IMR-90 (cell line): Measurements from ENCODE around the gene AHDC1. TPM values are rescaled to one million over a fixed set of nuclear protein-coding genes. Genes with fewer than 3 reads are reported as not detected.

Experiments
- ATAC-seq: fragments of 200-7000 bp; cut with Tn5 transposase; 2 replicates; pipeline ENCODE4 v1.9.1; 2020; ENCODE audit warnings: low read depth, mild to moderate bottlenecking, moderate library complexity
- BruUV-seq: library from RNA; stranded (reverse); fragments of 400-500 nt; replicated peaks from 2 replicates; lab custom pipeline; 2021; lab: Mats Ljungman, UMichigan
- CTCF ChIA-PET: fragments of 300-600 bp; formaldehyde crosslinking; extraction: SDS; loops from one replicate; lab custom pipeline; 2021; ENCODE audit warnings: antibody characterized with exemption; lab: Yijun Ruan, JAX
- POLR2A ChIA-PET: fragments of 300-600 bp; sonication (Branson Sonifier 250); formaldehyde crosslinking; loops from one replicate; lab custom pipeline; 2022; ENCODE audit warnings: antibody characterized with exemption; ENCODE audit not compliant: unreplicated experiment; lab: Charles Lee
- DNase-seq: peaks from one replicate; pipeline ENCODE4 v3.0.0; 2013
- H2AFZ ChIP-seq: replicated peaks from 2 replicates; pipeline ENCODE3; 2013; ENCODE audit warnings: low read length, mild to moderate bottlenecking; ENCODE audit not compliant: poor library complexity
- H2AK5ac ChIP-seq: 2 replicates; pipeline ENCODE4 v1.6.1; 2013; ENCODE audit warnings: low read depth, low read length, inconsistent platforms
- H2AK9ac ChIP-seq: replicated peaks from 2 replicates; pipeline ENCODE3; 2013; ENCODE audit warnings: mild to moderate bottlenecking, low read depth, low read length, moderate library complexity; ENCODE audit not compliant: poor library complexity
- H2BK120ac ChIP-seq: 2 replicates; pipeline ENCODE4 v1.6.1; 2013; ENCODE audit warnings: low read depth, low read length, inconsistent platforms
- H2BK15ac ChIP-seq: 3 replicates; pipeline ENCODE4 v1.6.1; 2013; ENCODE audit warnings: low read depth, low read length, inconsistent platforms
- H2BK20ac ChIP-seq: 2 replicates; pipeline ENCODE4 v1.6.1; 2013; ENCODE audit warnings: low read depth, mild to moderate bottlenecking, inconsistent platforms, low read length, moderate library complexity
- H2BK5ac ChIP-seq: 2 replicates; pipeline ENCODE4 v1.6.1; 2013; ENCODE audit warnings: mild to moderate bottlenecking, low read depth, low read length, inconsistent platforms; ENCODE audit not compliant: poor library complexity, severe bottlenecking
- H3K14ac ChIP-seq: replicated peaks from 2 replicates; pipeline ENCODE4 v1.6.1; 2013; ENCODE audit warnings: low read depth, low read length, inconsistent platforms
- H3K18ac ChIP-seq: 2 replicates; pipeline ENCODE4 v1.6.1; 2013; ENCODE audit warnings: low read depth, low read length, control low read depth
- H3K23ac ChIP-seq: 2 replicates; pipeline ENCODE4 v1.6.1; 2013; ENCODE audit warnings: low read depth, low read length, inconsistent platforms
- H3K27ac ChIP-seq: 2 replicates; pipeline ENCODE4 v1.5.1; 2013; ENCODE audit warnings: mild to moderate bottlenecking, control low read depth, low read length; ENCODE audit not compliant: insufficient read depth
- H3K27me3 ChIP-seq: 2 replicates; pipeline ENCODE4 v1.6.1; 2013; ENCODE audit warnings: low read length; ENCODE audit not compliant: control insufficient read depth, insufficient read depth
- H3K36me3 ChIP-seq: 2 replicates; pipeline ENCODE4 v1.6.1; 2013; ENCODE audit warnings: low read length, mixed read lengths; ENCODE audit not compliant: control insufficient read depth, insufficient read depth
- H3K4ac ChIP-seq: 2 replicates; pipeline ENCODE4 v1.6.1; 2013; ENCODE audit warnings: low read depth, low read length, inconsistent platforms
- H3K4me1 ChIP-seq: 2 replicates; pipeline ENCODE4 v1.6.1; 2013; ENCODE audit warnings: low read length, mixed read lengths; ENCODE audit not compliant: control insufficient read depth, insufficient read depth
- H3K4me2 ChIP-seq: 2 replicates; pipeline ENCODE4 v1.6.1; 2013; ENCODE audit warnings: low read depth, mild to moderate bottlenecking, control low read depth, low read length, moderate library complexity
- H3K4me3 ChIP-seq: 2 replicates; pipeline ENCODE4 v1.5.1; 2013; ENCODE audit warnings: low read depth, mild to moderate bottlenecking, control low read depth, low read length, moderate library complexity; ENCODE audit not compliant: insufficient read depth
- H3K56ac ChIP-seq: 2 replicates; pipeline ENCODE4 v1.6.1; 2013; ENCODE audit warnings: low read length, inconsistent platforms; ENCODE audit not compliant: insufficient read depth; ENCODE audit errors: extremely low read depth
- H3K79me1 ChIP-seq, 2 experiments: 2 replicates each; pipeline ENCODE4 v1.6.1; 2013; ENCODE audit warnings: low read length in 2 of 2, inconsistent platforms in 1 of 2, low read depth in 1 of 2
- H3K9ac ChIP-seq: 2 replicates; pipeline ENCODE4 v1.6.1; 2013; ENCODE audit warnings: low read depth, low read length, control low read depth
- H3K9me1 ChIP-seq: 2 replicates; pipeline ENCODE4 v1.6.1; 2013; ENCODE audit warnings: low read length, inconsistent platforms; ENCODE audit not compliant: insufficient read depth
- H3K9me3 ChIP-seq: 2 replicates; pipeline ENCODE4 v1.6.1; 2013; ENCODE audit warnings: low read length; ENCODE audit not compliant: control insufficient read depth, insufficient read depth
- H4K20me1 ChIP-seq: 2 replicates; pipeline ENCODE4 v1.6.1; 2013; ENCODE audit warnings: low read length, inconsistent platforms; ENCODE audit not compliant: insufficient read depth
- H4K5ac ChIP-seq: 2 replicates; pipeline ENCODE4 v1.6.1; 2013; ENCODE audit warnings: mild to moderate bottlenecking, low read depth, low read length, control low read depth
- H4K8ac ChIP-seq, 2 experiments: 2 replicates each; pipeline ENCODE4 v1.6.1; 2013; ENCODE audit warnings: low read depth in 2 of 2, low read length in 2 of 2, control low read depth in 1 of 2, inconsistent platforms in 1 of 2
- H4K91ac ChIP-seq: 2 replicates; pipeline ENCODE4 v1.6.1; 2013; ENCODE audit warnings: low read depth, low read length, inconsistent platforms; ENCODE audit not compliant: insufficient read depth
- BHLHE40 ChIP-seq: fragments of 150-350 bp; IDR thresholded peaks from 2 replicates; pipeline ENCODE4 v1.6.1; 2016; ENCODE audit warnings: mild to moderate bottlenecking, low read depth, low read length
- CEBPB ChIP-seq: IDR thresholded peaks from 2 replicates; pipeline ENCODE4 v1.6.1; 2012; ENCODE audit warnings: low read depth, low read length, improper control_type of control experiment
- CHD1 ChIP-seq: IDR thresholded peaks from 2 replicates; pipeline ENCODE4 v1.6.1; 2012; ENCODE audit warnings: low read depth, low read length, improper control_type of control experiment
- CTCF ChIP-seq: conservative IDR thresholded peaks from 2 replicates; pipeline ENCODE4 v1.5.1; 2012; ENCODE audit warnings: mild to moderate bottlenecking, low read depth, low read length, improper control_type of control experiment
- ELK1 ChIP-seq: fragments of 150-350 bp; IDR thresholded peaks from 2 replicates; pipeline ENCODE4 v1.6.1; 2016; ENCODE audit warnings: low read depth, mild to moderate bottlenecking, low read length, moderate library complexity, borderline replicate concordance
- FOS ChIP-seq: fragments of 150-350 bp; IDR thresholded peaks from 2 replicates; pipeline ENCODE4 v1.6.1; 2016; ENCODE audit warnings: low read depth, low read length
- MAFK ChIP-seq: IDR thresholded peaks from 2 replicates; pipeline ENCODE4 v1.6.1; 2012; ENCODE audit warnings: low read depth, low read length, improper control_type of control experiment
- MXI1 ChIP-seq: IDR thresholded peaks from 2 replicates; pipeline ENCODE4 v1.6.1; 2012; ENCODE audit warnings: low read depth, mild to moderate bottlenecking, low read length, moderate library complexity, borderline replicate concordance
- POLR2A ChIP-seq: IDR thresholded peaks from 2 replicates; pipeline ENCODE4 v1.6.1; 2012; ENCODE audit warnings: mild to moderate bottlenecking, low read depth, low read length
- RAD21 ChIP-seq: IDR thresholded peaks from 2 replicates; pipeline ENCODE4 v1.6.1; 2012; ENCODE audit warnings: low read length, improper control_type of control experiment
- RCOR1 ChIP-seq: IDR thresholded peaks from 2 replicates; pipeline ENCODE4 v1.6.1; 2012; ENCODE audit warnings: mild to moderate bottlenecking, low read length, improper control_type of control experiment; ENCODE audit not compliant: insufficient replicate concordance
- SMC3 ChIP-seq: fragments of 150-350 bp; IDR thresholded peaks from 2 replicates; pipeline ENCODE4 v1.6.1; 2016; ENCODE audit warnings: low read depth, mild to moderate bottlenecking, antibody characterized with exemption, low read length, moderate library complexity
- USF2 ChIP-seq: fragments of 150-350 bp; IDR thresholded peaks from 2 replicates; pipeline ENCODE4 v1.6.1; 2017; ENCODE audit warnings: mild to moderate bottlenecking, antibody characterized with exemption, low read length, low read depth
- WGBS, 2 experiments: methylation state at CpG; one replicate each; pipeline versions ENCODE4 v1.1.5 to v1.1.7; 2013; ENCODE audit warnings: missing lambda C conversion rate in 2 of 2; ENCODE audit not compliant: insufficient read length in 1 of 2; ENCODE audit errors: extremely low coverage in 2 of 2; 5-methylcytosine and 5-hydroxymethylcytosine counted together
- dilution Hi-C: fragments of 300-500 bp; cut with HindIII; formaldehyde crosslinking; loops from one replicate; pipeline ENCODE4 v1.14.3; 2018; ENCODE audit warnings: low sequenced_read_pairs; ENCODE audit not compliant: unreplicated experiment
- in situ Hi-C: fragments of 300-500 bp; cut with MboI; formaldehyde crosslinking; loops from 3 replicates; pipeline ENCODE4 v1.14.3; 2019; ENCODE audit warnings: low sequenced_read_pairs, inconsistent platforms, mixed read lengths
- intact Hi-C: fragments of 100-400 bp; cut with micrococcal nuclease; formaldehyde crosslinking; loops from 2 replicates; pipeline ENCODE4 v1.10.0; 2022
- polyA plus RNA-seq, 3 experiments: library from polyadenylated mRNA; depleted of rRNA; stranded (reverse); fragments of >200 nt; gene quantifications; 2 replicates each; pipeline ENCODE4 v1.2.3, GENCODE V29; 2012; ENCODE audit warnings: low replicate concordance in 1 of 3
- total RNA-seq: library from RNA; depleted of rRNA; stranded (reverse); fragments of >200 nt; gene quantifications from 2 replicates; pipeline ENCODE4 v1.2.3, GENCODE V29; 2012

Gene AHDC1
- total and polyA plus RNA-seq, 2 of the 4 experiments (the other 2 are of a cell fraction) = 2.0 to 11.6 TPM

- H2BK20ac ChIP-seq = no peak overlapping the region
- no peak overlapping the region for H2BK5ac ChIP-seq
- in situ Hi-C loops = no loop called here
- no peak overlapping the region for H3K18ac ChIP-seq
- ChIA-PET POLR2A (no interaction called here), CTCF (no interaction called here)
- H2AK9ac ChIP-seq = no peak overlapping the region
- H2BK120ac ChIP-seq = no peak overlapping the region
- no peak overlapping the region for H4K8ac ChIP-seq
- H3K27ac ChIP-seq = no peak overlapping the region
- H3K4ac ChIP-seq = no peak overlapping the region
- TF ChIP-seq BHLHE40 = no peak
- no peak for TF ChIP-seq CTCF
- TF ChIP-seq MAFK = no peak
- no peak for TF ChIP-seq USF2
- TF ChIP-seq RCOR1 = no peak
- TF ChIP-seq FOS = no peak
- TF ChIP-seq SMC3 = no peak
- TF ChIP-seq POLR2A = no peak
- no peak for TF ChIP-seq CEBPB
- TF ChIP-seq ELK1 = no peak
- no peak for TF ChIP-seq CHD1
- TF ChIP-seq MXI1 = no peak
- TF ChIP-seq RAD21 = no peak
- H3K9me3 ChIP-seq = no peaks in the 10 kb centered on the region
- H4K20me1 ChIP-seq = peaks cover 60% of the 10 kb centered on the region
- H3K4me1 ChIP-seq = peaks cover 5% of the 10 kb centered on the region
- ATAC-seq (no peak), DNase-seq (no peak)
- no peak overlapping the region for H2BK15ac ChIP-seq
- H3K9me1 ChIP-seq = peaks cover 30% of the 10 kb centered on the region
- WGBS, 2 experiments = no CpG with 5 or more reads among the region's 3 CpGs
- H3K4me3 ChIP-seq = no peak overlapping the region
- H3K4me2 ChIP-seq = no peak overlapping the region
- no peak overlapping the region for H4K5ac ChIP-seq
- 0 out of 2 replicates have a peak, but pooled peaks cover 1% of the 10 kb centered on the region for H3K36me3 ChIP-seq
- intact Hi-C loops = no loop called here
- dilution Hi-C loops = no loop called here
- H3K56ac ChIP-seq = no peak overlapping the region
- H3K79me1 ChIP-seq = peaks cover 51 to 90% of the 10 kb centered on the region in 2 experiments
- H3K23ac ChIP-seq = no peak overlapping the region
- no peaks in the 10 kb centered on the region for H3K27me3 ChIP-seq
- no peak overlapping the region for H2AFZ ChIP-seq
- no peak overlapping the region for H3K14ac ChIP-seq
- no peak overlapping the region for H2AK5ac ChIP-seq
- no peak overlapping the region for H3K9ac ChIP-seq
- BruUV-seq = no TSS peak
- no peak overlapping the region for H4K91ac ChIP-seq
Measured at GRCh38 chr1:27583479-27583878, 20.5 kb downstream of the AHDC1 start.
